Tibial artery (tissue), 4 donors: ENCODE results near the gene CP.

ENCODE experiments used
- DNase-seq, 2 donors: peaks; one replicate each; pipeline ENCODE4 v3.0.0-alpha.2; 2019
- H3K27ac ChIP-seq, 2 donors: fragments of 200-600 bp; sonication (generic) in 1 of 2; 1 replicate in 1 of 2; 2 replicates in 1 of 2; pipeline ENCODE4 v1.5.1; 2018 to 2019; ENCODE audit warnings: mild to moderate bottlenecking in 1 of 2
- H3K27me3 ChIP-seq, 2 donors: fragments of 200-600 bp; sonication (generic) in 1 of 2; one replicate each; pipeline versions ENCODE4 v1.5.1 to v1.6.0; 2016 to 2019
- H3K36me3 ChIP-seq, 3 donors: fragments of 200-600 bp; sonication (generic) in 2 of 3; one replicate each; pipeline ENCODE4 v1.5.1; 2016 to 2019; ENCODE audit warnings: mild to moderate bottlenecking in 2 of 3
- H3K4me1 ChIP-seq, 4 donors: fragments of 200-600 bp; sonication (generic) in 2 of 4; 1 replicate in 3 of 4; 2 replicates in 1 of 4; pipeline ENCODE4 v1.5.1; 2016 to 2019
- H3K4me3 ChIP-seq, 2 donors: fragments of 200-600 bp; sonication (generic) in 1 of 2; 1 replicate in 1 of 2; 2 replicates in 1 of 2; pipeline ENCODE4 v1.5.1; 2018 to 2019; ENCODE audit warnings: mild to moderate bottlenecking in 2 of 2
- H3K9me3 ChIP-seq, 3 donors: fragments of 200-600 bp; sonication (generic) in 1 of 3; one replicate each; pipeline ENCODE4 v1.5.1; 2016 to 2019
- CTCF ChIP-seq, 2 experiments: fragments of 200-600 bp in 1 of 2; fragments of 450-650 bp in 1 of 2; IDR thresholded peaks; one replicate each; pipeline ENCODE4 v1.5.1; 2017 to 2019; ENCODE audit warnings: antibody characterized with exemption in 2 of 2, mild to moderate bottlenecking in 1 of 2, moderate library complexity in 1 of 2
- intact Hi-C: fragments of 100-400 bp; cut with DNase I; formaldehyde crosslinking; loops from one replicate; pipeline ENCODE4 v1.15.0; 2023; ENCODE audit warnings: low total_unique reads

Gene CP

GRCh38 chr3:149145356-149145755, 76.3 kb downstream of the CP start:
- no peaks in the 10 kb centered on the region for H3K27me3 ChIP-seq
- intact Hi-C loops = no loop called here
- H3K4me1 ChIP-seq = no peaks in the 10 kb centered on the region
- H3K4me3 ChIP-seq = no peak overlapping the region
- peaks cover 18 to 55% (median 28%) of the 10 kb centered on the region in 3 donors for H3K36me3 ChIP-seq
- H3K27ac ChIP-seq = no peak overlapping the region
- DNase-seq = no peak
- no peak for TF ChIP-seq CTCF (IDR thresholded peaks at IDR 0.05)
- no peaks in the 10 kb centered on the region for H3K9me3 ChIP-seq

- no peak for DNase-seq
- no peak overlapping the region for H3K27ac ChIP-seq
- H3K9me3 ChIP-seq = no peaks in the 10 kb centered on the region
- peaks cover 18 to 50% (median 27%) of the 10 kb centered on the region in 3 donors for H3K36me3 ChIP-seq
- intact Hi-C loops = no loop called here
- H3K4me1 ChIP-seq = no peaks in the 10 kb centered on the region
- no peaks in the 10 kb centered on the region for H3K27me3 ChIP-seq
- no peak overlapping the region for H3K4me3 ChIP-seq
- TF ChIP-seq CTCF (IDR thresholded peaks at IDR 0.05) = no peak
Observed at GRCh38 chr3:149142682-149143081, 78.9 kb downstream of the CP start.

GRCh38 chr3:149134575-149134974, 87.1 kb downstream of the CP start:
- H3K4me3 ChIP-seq = no peak overlapping the region
- no peaks in the 10 kb centered on the region for H3K9me3 ChIP-seq
- intact Hi-C loops = no loop called here
- peaks cover 0 to 27% (median 19%) of the 10 kb centered on the region in 4 donors for H3K4me1 ChIP-seq
- no peaks in the 10 kb centered on the region for H3K36me3 ChIP-seq
- TF ChIP-seq CTCF (IDR thresholded peaks at IDR 0.05) = no peak
- no peak overlapping the region for H3K27ac ChIP-seq
- DNase-seq = no peak
- no peaks in the 10 kb centered on the region for H3K27me3 ChIP-seq

GRCh38 chr3:149131589-149131988, 90.0 kb downstream of the CP start:
- Histone ChIP-seq H3K27me3 (no peaks in the 10 kb centered on the region), H3K4me1 (peaks cover 0 to 36% (median 19%) of the 10 kb centered on the region in 4 donors), H3K27ac (peak overlapping the region; percentile 58 to 82), H3K36me3 (no peaks in the 10 kb centered on the region), H3K4me3 (peak overlapping the region in 1 of 2 donors; percentile 12), H3K9me3 (no peaks in the 10 kb centered on the region)
- DNase-seq = no peak
- TF ChIP-seq CTCF (IDR thresholded peaks at IDR 0.05) = no peak
- intact Hi-C loops = no loop called here

GRCh38 chr3:149129326-149130205, 92.1 kb downstream of the CP start, which contains the start of gene HPS3:
TSS of gene HPS3 (plus strand) at chr3:149129638. CDS start at chr3:149129724, 86 bp downstream.
- Histone ChIP-seq H3K36me3 (no peaks in the 10 kb centered on the region), H3K27me3 (no peaks in the 10 kb centered on the region), H3K27ac (peak within 1 kb of the TSS; percentile 82 to 87), H3K4me3 (peak within 1 kb of the TSS; percentile 81 to 95), H3K4me1 (peaks cover 0 to 36% (median 19%) of the 10 kb centered on the region in 4 donors), H3K9me3 (no peaks in the 10 kb centered on the region)
- peak in 1 of 2 experiments; percentile 16 for TF ChIP-seq CTCF (IDR thresholded peaks at IDR 0.05)
- intact Hi-C loops = loop anchor here (5.0 to 10.0 kb wide), 2 partner anchors 37 to 365 kb away; no protein-coding TSS in a partner anchor
- DNase-seq = peak; percentile 91 to 95
